ENCODE measurements around the gene FREM2. TPM values are rescaled to one million over a fixed set of nuclear protein-coding genes. Genes with fewer than 3 reads are reported as not detected.

FREM2 gene
- total RNA-seq, 1 experiment from 2014 or later: 0.04 TPM

DNA sequence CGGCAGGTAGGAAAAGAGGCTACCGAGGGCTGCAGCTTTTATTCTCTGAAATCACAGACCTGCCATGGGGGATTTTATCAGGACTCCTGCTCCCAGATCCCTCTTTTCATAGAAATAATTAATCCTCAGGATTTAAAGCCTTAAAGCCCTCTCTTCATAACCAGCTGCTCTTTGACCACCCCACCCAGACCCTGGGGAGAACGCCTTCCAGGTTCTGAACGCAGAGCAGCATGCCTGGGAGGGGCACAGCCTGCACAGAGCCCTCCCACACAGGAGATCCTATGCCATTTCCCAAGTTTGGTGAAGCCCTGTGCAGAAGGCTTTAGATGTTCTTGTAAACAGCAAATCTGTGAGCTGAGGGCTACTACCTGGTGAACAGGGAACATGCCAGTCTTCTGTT, 212.7 kb downstream of the FREM2 start:
- H3K79me2 ChIP-seq (ENCODE audit: low read length): no peaks in the 10 kb centered on the region
- TF ChIP-seq, protein P1, sequence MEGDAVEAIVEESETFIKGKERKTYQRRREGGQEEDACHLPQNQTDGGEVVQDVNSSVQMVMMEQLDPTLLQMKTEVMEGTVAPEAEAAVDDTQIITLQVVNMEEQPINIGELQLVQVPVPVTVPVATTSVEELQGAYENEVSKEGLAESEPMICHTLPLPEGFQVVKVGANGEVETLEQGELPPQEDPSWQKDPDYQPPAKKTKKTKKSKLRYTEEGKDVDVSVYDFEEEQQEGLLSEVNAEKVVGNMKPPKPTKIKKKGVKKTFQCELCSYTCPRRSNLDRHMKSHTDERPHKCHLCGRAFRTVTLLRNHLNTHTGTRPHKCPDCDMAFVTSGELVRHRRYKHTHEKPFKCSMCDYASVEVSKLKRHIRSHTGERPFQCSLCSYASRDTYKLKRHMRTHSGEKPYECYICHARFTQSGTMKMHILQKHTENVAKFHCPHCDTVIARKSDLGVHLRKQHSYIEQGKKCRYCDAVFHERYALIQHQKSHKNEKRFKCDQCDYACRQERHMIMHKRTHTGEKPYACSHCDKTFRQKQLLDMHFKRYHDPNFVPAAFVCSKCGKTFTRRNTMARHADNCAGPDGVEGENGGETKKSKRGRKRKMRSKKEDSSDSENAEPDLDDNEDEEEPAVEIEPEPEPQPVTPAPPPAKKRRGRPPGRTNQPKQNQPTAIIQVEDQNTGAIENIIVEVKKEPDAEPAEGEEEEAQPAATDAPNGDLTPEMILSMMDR (conservative IDR thresholded peaks at IDR 0.05; ENCODE audit: low read depth, low read length): no peak
- no peak for TF ChIP-seq EZH2 (IDR thresholded peaks at IDR 0.05; ENCODE audit: low read length, unreplicated experiment)
- TF ChIP-seq EZH2phosphoT487 (IDR thresholded peaks at IDR 0.05; ENCODE audit: borderline replicate concordance, low read length): no peak
- no peaks in the 10 kb centered on the region for H3K36me3 ChIP-seq (ENCODE audit: low read depth, low read length)
- DNase-seq: no peak
- H3K4me2 ChIP-seq (ENCODE audit: low read length): no peak overlapping the region
- no peak overlapping the region for H3K4me3 ChIP-seq (ENCODE audit: low read length)
- CTCF ChIA-PET: no interaction called here
- intact Hi-C loops (cut with micrococcal nuclease): no loop called here
- H3F3A ChIP-seq (ENCODE audit: low read length, unreplicated experiment): no peaks in the 10 kb centered on the region
- no peak overlapping the region for H3K9ac ChIP-seq (ENCODE audit: low read length)
- no peaks in the 10 kb centered on the region for H3K9me3 ChIP-seq (ENCODE audit: low read length)
- BruUV-seq (replicated peaks): no TSS peak
- no peak overlapping the region for H2AFZ ChIP-seq (ENCODE audit: low read length)
- no peaks in the 10 kb centered on the region for H4K20me1 ChIP-seq (ENCODE audit: low read length)
- no peak overlapping the region for H3K27ac ChIP-seq (ENCODE audit: low read length)
- no peaks in the 10 kb centered on the region; the same call in 1 of the 2 replicates for H3K27me3 ChIP-seq (ENCODE audit: low read length)
- H3K4me1 ChIP-seq (ENCODE audit: insufficient read depth, low read length): no peaks in the 10 kb centered on the region
- ATAC-seq: no peak
- H3K9me2 ChIP-seq (replicated peaks; ENCODE audit: low read length): no peaks in the 10 kb centered on the region
- POLR2A ChIA-PET (ENCODE audit: unreplicated experiment): no interaction called here

DNA sequence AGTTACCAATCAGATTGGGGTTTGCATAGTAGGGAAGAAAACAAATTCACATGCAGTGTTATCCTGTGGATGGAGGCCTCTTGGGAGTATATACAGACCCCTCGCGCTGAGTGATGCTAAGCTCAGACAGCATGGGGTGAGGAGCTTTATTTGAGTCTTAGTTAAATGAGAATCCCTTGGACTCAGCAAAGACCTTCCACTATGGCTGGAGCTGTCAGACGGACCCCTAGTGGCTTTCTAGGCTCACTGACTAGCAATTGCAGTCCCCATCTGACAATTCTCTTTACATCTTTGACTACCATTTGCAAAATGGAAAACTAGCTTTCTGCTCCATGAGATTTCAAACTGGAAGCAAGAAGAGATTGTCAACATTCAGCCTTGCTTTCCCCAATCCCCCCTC, 213.3 kb downstream of the FREM2 start:
- ChIA-PET POLR2A (ENCODE audit: unreplicated experiment) (no interaction called here), CTCF (no interaction called here)
- Histone ChIP-seq H3K36me3 (ENCODE audit: low read depth, low read length) (no peaks in the 10 kb centered on the region), H3K4me1 (ENCODE audit: insufficient read depth, low read length) (no peaks in the 10 kb centered on the region), H3K27ac (ENCODE audit: low read length) (no peak overlapping the region), H3K4me3 (ENCODE audit: low read length) (no peak overlapping the region), H3K4me2 (ENCODE audit: low read length) (no peak overlapping the region), H2AFZ (ENCODE audit: low read length) (no peak overlapping the region), H3K27me3 (ENCODE audit: low read length) (no peaks in the 10 kb centered on the region; the same call in 1 of the 2 replicates), H3K9me3 (ENCODE audit: low read length) (no peaks in the 10 kb centered on the region), H3F3A (ENCODE audit: low read length, unreplicated experiment) (no peaks in the 10 kb centered on the region), H3K79me2 (ENCODE audit: low read length) (no peaks in the 10 kb centered on the region), H3K9me2 (replicated peaks; ENCODE audit: low read length) (no peaks in the 10 kb centered on the region), H3K9ac (ENCODE audit: low read length) (no peak overlapping the region), H4K20me1 (ENCODE audit: low read length) (no peaks in the 10 kb centered on the region)
- DNase-seq (no peak), ATAC-seq (no peak)
- BruUV-seq (replicated peaks): no TSS peak
- intact Hi-C loops (cut with micrococcal nuclease): no loop called here
- TF ChIP-seq EZH2 (IDR thresholded peaks at IDR 0.05; ENCODE audit: low read length, unreplicated experiment) (no peak), EZH2phosphoT487 (IDR thresholded peaks at IDR 0.05; ENCODE audit: borderline replicate concordance, low read length) (no peak)
- TF ChIP-seq, protein P1 (conservative IDR thresholded peaks at IDR 0.05; ENCODE audit: low read depth, low read length): peak; percentile 33; the same call in 1 of the 2 replicates

DNA sequence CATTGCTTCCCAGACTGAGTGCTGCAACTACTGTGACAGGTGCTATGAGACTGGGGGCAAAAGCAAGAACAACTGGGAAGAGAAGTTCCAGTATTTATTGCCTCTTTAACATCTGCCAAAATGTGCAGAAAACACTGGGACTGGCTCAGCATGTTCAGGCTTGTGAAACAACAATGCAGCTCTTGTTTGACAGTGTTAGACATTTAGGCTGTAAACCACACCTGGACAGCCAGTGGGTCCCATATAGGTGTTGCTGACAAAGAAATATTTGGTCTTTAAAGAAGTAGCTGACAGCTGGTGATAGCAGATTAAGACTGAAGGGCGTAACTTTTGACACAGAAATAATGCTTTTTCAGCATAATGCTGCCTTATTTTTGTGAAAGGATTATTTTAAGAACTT, 215.7 kb downstream of the FREM2 start:
- no peak overlapping the region for H3K4me2 ChIP-seq (ENCODE audit: low read length)
- H3K9ac ChIP-seq (ENCODE audit: low read length): no peak overlapping the region
- CTCF ChIA-PET: no interaction called here
- TF ChIP-seq, protein P1 (conservative IDR thresholded peaks at IDR 0.05; ENCODE audit: low read depth, low read length): no peak
- TF ChIP-seq EZH2 (IDR thresholded peaks at IDR 0.05; ENCODE audit: low read length, unreplicated experiment) (no peak), EZH2phosphoT487 (IDR thresholded peaks at IDR 0.05; ENCODE audit: borderline replicate concordance, low read length) (no peak)
- POLR2A ChIA-PET (ENCODE audit: unreplicated experiment): no interaction called here
- no TSS peak for BruUV-seq (replicated peaks)
- no peaks in the 10 kb centered on the region for H3K79me2 ChIP-seq (ENCODE audit: low read length)
- H3K9me2 ChIP-seq (replicated peaks; ENCODE audit: low read length): no peaks in the 10 kb centered on the region
- no peak for DNase-seq
- no peaks in the 10 kb centered on the region for H3K9me3 ChIP-seq (ENCODE audit: low read length)
- H3K27me3 ChIP-seq (ENCODE audit: low read length): no peaks in the 10 kb centered on the region
- H3K4me1 ChIP-seq (ENCODE audit: insufficient read depth, low read length): no peaks in the 10 kb centered on the region
- no peak for ATAC-seq
- no peak overlapping the region for H3K4me3 ChIP-seq (ENCODE audit: low read length)
- H4K20me1 ChIP-seq (ENCODE audit: low read length): no peaks in the 10 kb centered on the region
- intact Hi-C loops (cut with micrococcal nuclease): no loop called here
- H3K27ac ChIP-seq (ENCODE audit: low read length): no peak overlapping the region
- no peaks in the 10 kb centered on the region for H3K36me3 ChIP-seq (ENCODE audit: low read depth, low read length)
- no peaks in the 10 kb centered on the region for H3F3A ChIP-seq (ENCODE audit: low read length, unreplicated experiment)
- no peak overlapping the region for H2AFZ ChIP-seq (ENCODE audit: low read length)

All from PC-3 (cell line).